Measurements from ENCODE around the gene LINC00237.
A peak's percentile ranks its signal among the peaks of the same experiment; 100 is the strongest.

LINC00237 gene

GRCh38 chr20:21099751-21100577, 6.2 kb downstream of the LINC00237 start:
- no peak for DNase-seq (ENCODE audit: low read depth)
- H3K4me3 ChIP-seq (ENCODE audit: low read depth, low read length): peak overlapping the region; percentile 11
- no peak for TF ChIP-seq CTCF (conservative IDR thresholded peaks at IDR 0.05; ENCODE audit: low read depth, low read length)

GRCh38 chr20:21096321-21097043, 9.7 kb downstream of the LINC00237 start:
- DNase-seq (ENCODE audit: low read depth): peak; percentile 18
- H3K4me3 ChIP-seq (ENCODE audit: low read depth, low read length): no peak overlapping the region
- TF ChIP-seq CTCF (conservative IDR thresholded peaks at IDR 0.05; ENCODE audit: low read depth, low read length): no peak

- TF ChIP-seq CTCF (conservative IDR thresholded peaks at IDR 0.05; ENCODE audit: low read depth, low read length): no peak
- no peak for DNase-seq (ENCODE audit: low read depth)
Measured at GRCh38 chr20:21092806-21093205, 13.4 kb downstream of the LINC00237 start.

DNA sequence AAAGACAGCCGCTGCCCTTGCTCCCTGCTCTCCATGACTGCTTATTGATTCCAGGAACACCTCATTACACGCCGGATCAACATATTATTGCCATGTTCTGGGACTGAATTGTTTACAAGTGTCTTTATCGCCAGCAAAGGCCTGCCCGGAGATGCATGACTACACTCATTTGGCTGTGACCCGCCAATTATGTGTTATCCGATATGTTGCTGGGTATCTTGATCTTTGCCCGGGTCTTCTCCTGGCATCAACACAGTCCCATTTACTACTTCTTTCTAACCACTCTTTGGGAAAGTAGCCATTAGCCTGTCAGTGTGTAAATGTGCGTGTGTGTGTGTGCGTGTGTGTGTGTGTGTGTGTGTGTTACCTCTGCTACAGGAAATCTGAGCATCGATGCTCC, 15.4 kb downstream of the LINC00237 start:
- no peak overlapping the region for H3K4me3 ChIP-seq (ENCODE audit: low read depth, low read length)
- no peak for TF ChIP-seq CTCF (conservative IDR thresholded peaks at IDR 0.05; ENCODE audit: low read depth, low read length)
- no peak for DNase-seq (ENCODE audit: low read depth)

More at GRCh38 chr20:21092806-21093205, 13.4 kb downstream of the LINC00237 start:
- no peak overlapping the region for H3K4me3 ChIP-seq (ENCODE audit: low read depth, low read length)

DNA sequence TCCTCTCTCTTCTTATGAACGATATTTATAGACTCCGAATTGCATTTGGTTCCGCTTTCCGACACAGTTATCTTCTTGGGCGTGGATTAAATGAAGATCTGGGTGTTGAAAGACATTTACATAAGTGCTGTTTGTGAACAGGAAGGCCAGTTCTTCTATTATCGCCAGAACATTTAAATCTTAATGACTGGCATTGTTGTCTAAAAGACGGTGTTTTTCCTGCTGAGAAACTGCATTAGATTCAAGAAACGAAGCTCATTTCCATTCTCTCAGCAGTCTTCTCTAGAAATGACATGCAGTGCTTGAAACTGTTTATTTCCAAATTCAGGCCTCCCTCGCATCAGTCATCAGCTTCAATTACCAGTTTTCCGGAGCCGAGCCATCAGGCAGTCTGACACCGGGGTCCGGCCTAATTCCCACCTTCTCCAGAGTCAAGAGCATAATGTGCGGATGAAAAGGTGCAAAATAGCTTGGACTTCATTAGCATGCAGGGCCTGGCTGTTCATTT, 16.0 kb downstream of the LINC00237 start:
- DNase-seq (ENCODE audit: low read depth): no peak

DNA sequence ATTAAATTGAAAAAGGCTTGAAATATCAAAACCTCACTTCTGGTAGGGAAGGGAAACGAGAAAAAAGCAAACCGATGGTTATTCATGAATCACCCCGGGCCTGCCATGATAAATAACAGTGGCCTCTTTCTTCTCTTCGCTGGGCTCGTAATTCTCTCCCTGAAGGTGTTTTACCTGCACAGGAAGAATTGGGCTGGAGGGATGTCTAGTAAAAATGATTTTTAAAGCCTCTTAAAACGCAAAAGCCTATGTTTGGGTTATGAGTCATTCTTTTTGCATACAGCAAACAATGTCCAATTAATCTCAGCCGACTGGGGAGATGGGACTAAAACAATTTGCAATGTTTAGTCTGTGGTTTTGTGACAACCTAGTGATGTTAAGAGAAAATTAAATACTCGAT, 16.8 kb downstream of the LINC00237 start:
- DNase-seq (ENCODE audit: low read depth): no peak
- no peak for TF ChIP-seq CTCF (conservative IDR thresholded peaks at IDR 0.05; ENCODE audit: low read depth, low read length)
- no peak overlapping the region for H3K4me3 ChIP-seq (ENCODE audit: low read depth, low read length)

More for the DNA sequence above, 16.0 kb downstream of the LINC00237 start:
- TF ChIP-seq CTCF (conservative IDR thresholded peaks at IDR 0.05; ENCODE audit: low read depth, low read length): no peak
- H3K4me3 ChIP-seq (ENCODE audit: low read depth, low read length): no peak overlapping the region
